ENCODE measurements around the gene IL22RA2.

DNA sequence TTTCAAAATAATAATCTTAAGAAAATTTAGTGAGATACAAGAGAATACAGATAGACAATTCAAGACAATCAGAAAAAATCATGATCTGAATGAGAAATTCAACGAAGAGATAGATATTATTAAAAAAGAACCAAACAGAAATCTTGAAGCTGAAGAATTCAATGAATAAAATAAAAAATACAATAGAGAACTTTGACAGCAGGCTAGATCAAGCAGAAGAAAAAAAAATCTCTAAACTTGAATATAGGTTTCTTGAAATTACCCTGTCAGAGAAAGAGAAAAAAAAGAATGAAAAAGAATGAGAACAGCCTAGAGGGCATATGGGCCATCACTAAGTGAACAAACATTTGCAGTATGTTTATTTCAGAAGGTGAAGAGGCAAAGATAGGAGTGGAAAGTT lies 39.0 kb downstream of the IL22RA2 start:
- TF ChIP-seq, protein P1, sequence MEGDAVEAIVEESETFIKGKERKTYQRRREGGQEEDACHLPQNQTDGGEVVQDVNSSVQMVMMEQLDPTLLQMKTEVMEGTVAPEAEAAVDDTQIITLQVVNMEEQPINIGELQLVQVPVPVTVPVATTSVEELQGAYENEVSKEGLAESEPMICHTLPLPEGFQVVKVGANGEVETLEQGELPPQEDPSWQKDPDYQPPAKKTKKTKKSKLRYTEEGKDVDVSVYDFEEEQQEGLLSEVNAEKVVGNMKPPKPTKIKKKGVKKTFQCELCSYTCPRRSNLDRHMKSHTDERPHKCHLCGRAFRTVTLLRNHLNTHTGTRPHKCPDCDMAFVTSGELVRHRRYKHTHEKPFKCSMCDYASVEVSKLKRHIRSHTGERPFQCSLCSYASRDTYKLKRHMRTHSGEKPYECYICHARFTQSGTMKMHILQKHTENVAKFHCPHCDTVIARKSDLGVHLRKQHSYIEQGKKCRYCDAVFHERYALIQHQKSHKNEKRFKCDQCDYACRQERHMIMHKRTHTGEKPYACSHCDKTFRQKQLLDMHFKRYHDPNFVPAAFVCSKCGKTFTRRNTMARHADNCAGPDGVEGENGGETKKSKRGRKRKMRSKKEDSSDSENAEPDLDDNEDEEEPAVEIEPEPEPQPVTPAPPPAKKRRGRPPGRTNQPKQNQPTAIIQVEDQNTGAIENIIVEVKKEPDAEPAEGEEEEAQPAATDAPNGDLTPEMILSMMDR (conservative IDR thresholded peaks at IDR 0.05; ENCODE audit: low read depth, low read length), result no peak
- no peak for TF ChIP-seq EZH2phosphoT487 (IDR thresholded peaks at IDR 0.05; ENCODE audit: borderline replicate concordance, low read length)
